GM03348 (cell line): ENCODE data around the gene TP53BP2.
A peak's percentile ranks its signal among the peaks of the same experiment; 100 is the strongest.
"Not testable (repeated sequence)": the region's sequence is repeated elsewhere in the genome, so short reads cannot be mapped to it uniquely, and the experiment has no call there.

Experiments
- DNase-seq: peaks from one replicate; pipeline ENCODE4 v3.0.0; 2012; ENCODE audit warnings: low spot score

Gene TP53BP2

DNA sequence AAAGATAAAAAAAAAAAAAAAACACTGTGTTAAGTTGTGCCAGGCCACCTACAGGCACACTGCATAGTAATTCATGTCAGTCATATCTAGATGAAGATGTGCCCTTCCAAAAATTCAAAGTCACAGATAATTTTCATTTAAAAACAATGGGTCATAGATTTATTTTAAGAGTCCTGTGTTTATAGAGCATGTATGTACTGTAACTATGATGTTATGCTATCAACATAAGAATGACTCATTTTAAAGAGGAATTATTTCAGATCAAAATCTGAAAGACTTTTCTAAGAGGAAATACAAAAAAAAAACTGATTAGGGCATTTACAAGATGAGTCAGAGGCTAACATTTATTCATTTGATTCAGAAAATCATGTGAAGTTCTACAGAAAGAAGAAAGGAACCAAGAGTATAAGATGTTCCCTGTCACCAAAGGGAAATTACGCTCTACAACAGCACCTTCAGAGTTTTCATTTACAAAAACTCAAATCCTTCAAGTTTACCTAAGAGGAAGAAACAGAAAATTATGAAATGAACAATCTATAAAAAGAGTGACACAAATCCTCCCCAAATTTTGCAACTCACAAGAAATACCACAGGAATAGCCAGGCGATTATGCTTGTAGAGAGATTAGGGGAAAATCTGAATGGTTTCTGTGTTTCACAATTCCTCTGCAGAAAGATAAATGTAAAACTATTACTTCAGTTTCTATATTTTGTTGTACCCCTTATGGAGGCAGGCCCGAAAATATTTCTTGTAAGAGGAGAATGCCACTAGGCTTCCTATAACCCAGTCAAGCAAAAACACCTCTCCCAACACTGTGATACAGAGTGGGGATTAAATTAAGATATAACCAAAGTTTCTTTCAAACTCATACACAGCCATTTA lies 13.8 kb downstream of the TP53BP2 start:
- peak; percentile 39 for DNase-seq

DNA sequence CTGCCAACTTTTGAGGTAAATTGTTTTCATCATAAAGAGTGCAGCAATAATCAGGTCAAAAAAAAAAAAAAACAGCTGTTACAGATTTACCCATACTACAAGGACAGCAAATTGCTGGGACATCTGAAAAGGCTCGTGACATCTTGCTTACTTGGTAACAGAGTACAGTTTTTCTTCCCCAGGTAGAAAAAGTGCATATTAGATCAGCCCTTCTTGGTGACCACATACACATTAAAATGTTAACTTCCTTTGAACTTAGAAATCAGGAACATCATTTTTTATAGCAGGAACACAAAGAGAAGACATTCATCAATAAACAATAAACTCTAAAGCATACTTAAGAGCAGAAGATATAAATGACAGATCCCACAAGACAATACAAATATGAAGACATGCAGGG lies 16.1 kb downstream of the TP53BP2 start:
- DNase-seq = no peak

- DNase-seq = no peak
Measured at GRCh38 chr1:223828162-223828848, 17.4 kb downstream of the TP53BP2 start.

- peak; percentile 10 for DNase-seq
Measured at GRCh38 chr1:223827193-223827663, 18.5 kb downstream of the TP53BP2 start.

GRCh38 chr1:223825767-223826748 lies 19.7 kb downstream of the TP53BP2 start:
- no peak for DNase-seq

DNA sequence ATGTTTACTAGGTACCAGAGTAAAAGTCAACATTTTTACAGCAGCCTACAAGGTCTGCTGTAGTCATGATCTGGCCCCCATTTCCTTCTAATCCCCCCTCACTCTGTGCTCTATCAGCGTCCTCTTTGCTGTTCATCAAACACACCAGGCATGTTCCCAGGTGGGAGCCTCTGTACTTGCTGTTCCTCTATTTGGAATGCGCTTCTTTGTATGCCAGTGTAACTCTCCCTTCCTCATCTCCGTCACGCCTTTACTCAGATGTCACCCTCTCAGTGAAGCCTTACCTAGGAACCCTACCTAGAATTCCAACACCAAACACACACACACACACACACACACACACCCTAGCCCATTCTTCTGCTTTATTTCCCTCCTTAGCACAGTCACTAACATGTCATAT lies 21.0 kb downstream of the TP53BP2 start:
- no peak for DNase-seq

DNA sequence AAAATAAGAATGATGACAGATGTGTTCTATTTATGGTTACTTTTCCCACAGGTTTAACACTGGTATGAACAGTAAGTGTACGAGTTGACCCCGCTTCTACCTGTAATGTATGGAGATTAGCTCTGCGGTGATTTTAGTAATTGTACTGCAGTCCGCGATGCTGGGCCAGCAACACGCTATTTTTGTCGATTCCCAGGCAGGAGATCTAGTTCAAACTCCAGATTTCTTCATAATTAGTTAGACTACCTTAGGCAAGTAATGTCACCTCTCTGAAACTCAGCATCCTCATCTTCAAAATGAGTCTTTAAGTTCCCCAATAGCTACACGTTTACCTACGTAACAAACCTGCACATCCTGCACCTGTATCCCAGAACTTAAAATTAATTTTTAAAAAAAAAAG lies 21.5 kb downstream of the TP53BP2 start:
- DNase-seq = no peak

DNA sequence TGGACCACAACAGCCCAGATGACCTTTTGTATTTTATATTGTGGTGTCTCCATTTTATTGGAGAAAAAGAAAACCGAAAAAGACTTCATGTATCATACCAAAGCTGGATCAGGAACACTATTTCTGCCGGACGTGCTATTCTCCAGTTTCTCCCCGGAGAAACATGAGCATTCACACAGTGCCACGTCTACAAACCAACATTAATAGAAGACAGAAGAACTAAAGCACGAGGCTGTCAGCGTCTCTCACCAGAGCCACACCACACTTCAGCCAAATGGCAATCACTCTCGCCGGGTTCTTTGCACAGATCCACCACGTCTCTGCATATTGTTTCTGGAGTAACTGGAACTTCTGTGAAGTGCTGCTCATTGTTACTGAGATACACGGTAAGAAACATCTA lies 24.8 kb downstream of the TP53BP2 start:
- DNase-seq = no peak

DNA sequence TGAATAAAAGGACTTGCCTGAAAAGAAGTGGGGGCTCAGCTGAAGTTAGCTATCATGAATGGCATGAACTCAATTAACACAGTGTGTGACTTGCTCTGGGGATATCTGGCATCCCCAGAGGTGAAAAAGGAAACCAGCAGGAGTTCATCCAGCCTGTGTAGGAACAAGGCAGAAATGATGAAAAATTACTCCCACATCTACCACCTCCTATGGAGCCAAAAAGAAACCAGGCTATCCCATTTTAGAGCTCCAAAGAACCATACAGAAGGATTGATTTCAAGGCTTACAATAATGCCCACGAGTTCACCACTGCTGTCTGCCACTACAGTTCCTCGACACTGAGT lies 25.3 kb downstream of the TP53BP2 start:
- DNase-seq = no peak

DNA sequence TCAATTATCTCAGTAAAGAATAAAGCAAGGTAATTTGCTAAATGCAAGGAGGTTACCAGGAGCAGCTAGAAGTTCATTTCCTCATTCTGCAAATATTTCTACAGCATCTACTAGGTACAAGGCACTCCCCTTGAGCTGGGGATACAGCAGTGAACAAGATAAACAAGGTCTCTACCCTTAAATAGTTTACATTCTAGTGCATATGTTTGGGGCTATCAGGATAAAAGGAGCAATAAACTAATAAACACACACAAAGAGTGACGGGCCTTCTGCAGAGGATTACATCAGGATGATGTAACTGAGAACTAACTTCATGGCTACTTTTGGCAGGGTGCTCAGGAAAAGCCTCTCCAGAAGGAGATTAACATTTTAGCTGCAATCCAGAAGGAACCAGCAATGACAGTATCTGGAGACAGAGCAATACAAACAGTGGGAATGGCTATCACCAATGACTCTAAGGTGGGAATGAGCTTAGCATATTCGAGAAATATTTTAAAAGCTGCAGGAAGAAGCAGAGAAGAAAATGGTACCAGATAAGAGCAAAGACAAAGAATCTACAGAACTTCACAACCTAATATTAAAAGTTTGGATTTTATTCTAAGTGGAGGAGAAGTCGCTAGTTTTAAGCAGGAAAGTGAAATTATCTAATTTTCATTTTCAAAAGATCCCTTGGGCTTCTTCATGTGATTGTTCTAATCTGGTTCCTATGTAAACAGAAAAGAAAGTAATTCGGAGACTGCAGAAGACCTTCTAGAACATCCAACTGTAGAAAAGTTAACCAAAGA lies 25.8 kb downstream of the TP53BP2 start:
- DNase-seq = peak; percentile 57

- not testable (repeated sequence) for DNase-seq
Measured at GRCh38 chr1:223817265-223817664, 28.5 kb downstream of the TP53BP2 start.

DNA sequence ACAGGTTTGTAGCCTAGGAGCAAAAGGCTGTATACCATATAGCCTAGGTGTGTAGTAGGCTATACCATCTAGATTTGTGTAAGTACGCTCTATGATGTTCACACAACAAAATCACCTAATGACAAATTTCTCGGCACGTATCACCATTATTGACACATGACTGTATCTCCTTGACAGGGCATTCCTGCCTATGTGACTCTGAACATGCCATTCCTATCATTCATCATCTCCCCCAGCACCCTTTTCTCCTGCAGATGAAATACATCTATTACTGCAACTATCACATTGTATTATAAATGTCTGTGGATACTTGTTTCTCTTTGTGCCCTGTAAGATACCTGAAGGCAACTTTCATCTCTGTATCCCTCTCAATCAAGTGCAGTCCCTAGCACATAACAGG lies 29.9 kb downstream of the TP53BP2 start:
- peak; percentile 16 for DNase-seq

DNA sequence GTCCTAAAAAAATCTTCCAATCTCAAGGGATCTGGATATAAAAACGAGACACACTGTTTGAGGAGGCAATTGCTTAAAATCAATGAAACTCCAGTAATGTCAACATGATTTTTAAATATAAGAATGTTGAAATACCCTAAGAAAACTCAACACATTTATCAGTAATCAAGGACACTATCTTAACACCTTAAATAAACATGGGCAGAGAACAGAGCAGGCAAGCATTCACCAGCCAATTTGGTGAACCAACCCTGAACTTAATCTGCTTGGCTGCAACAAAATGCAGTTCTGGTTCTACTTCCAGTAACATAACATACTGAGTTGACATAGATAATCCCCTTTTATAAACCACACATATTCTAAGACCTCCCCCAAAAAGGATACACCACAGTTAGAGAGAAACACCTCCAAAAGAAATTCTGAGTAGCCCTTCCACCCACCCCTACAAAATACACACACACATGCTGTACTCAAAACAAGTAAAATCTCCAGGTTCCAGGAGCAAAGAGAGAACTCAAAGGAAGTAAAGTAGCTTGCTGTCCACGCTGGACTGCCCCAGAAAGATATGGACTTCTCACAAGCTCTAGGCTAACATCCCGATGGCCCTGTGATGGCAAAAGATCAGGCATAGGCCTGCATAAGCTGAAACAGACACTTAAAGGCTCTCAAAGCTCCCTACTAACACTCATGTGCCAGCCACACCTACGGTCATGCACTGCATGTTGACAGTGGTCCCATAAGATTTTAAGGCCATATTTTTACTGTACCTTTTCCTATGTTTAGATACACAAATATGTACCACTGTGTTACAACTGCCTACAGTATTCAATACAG lies 30.5 kb downstream of the TP53BP2 start:
- no peak for DNase-seq

DNA sequence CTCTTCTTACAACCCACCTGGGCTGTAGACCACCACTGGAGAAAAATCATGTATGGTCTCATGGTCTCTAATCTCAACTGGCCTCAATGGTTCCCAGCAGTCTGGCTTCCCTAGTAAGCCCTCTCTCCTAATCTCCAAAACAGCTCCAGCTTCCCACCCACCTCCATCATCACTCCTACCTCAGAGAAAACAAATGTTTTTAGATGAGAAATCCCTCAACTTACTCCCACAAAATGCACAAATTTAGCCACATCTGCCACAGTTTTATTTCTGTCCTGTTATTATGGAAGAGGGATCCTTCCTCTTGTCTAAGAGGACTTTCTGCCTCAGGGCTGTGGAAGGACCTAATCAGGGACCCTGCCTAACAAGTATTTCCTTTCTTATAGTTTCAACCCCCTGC lies 32.1 kb downstream of the TP53BP2 start:
- no peak for DNase-seq

DNA sequence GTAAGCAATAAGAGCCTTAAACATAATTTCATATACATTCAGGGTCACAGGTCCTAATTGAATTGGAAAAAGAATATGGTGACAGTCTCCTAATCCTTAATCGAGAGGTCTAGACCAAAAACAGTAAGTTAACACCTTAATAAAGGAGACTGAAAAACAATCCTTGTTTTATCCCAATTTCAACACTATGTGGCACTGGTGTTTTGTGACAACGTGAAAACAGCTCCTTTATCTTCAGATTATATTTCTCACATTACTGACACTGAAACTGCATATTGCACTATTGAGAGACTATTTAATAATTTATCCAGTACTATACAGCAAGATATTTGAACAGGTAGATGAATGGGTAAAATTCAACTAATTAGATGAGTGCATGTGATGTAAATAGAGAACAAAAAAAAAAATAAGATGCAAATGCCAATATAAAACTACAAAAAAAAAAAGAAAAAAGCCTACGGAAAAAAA lies 34.1 kb downstream of the TP53BP2 start:
- peak; percentile 54 for DNase-seq

- DNase-seq = no peak
Measured at GRCh38 chr1:223810586-223810985, 35.2 kb downstream of the TP53BP2 start.

DNA sequence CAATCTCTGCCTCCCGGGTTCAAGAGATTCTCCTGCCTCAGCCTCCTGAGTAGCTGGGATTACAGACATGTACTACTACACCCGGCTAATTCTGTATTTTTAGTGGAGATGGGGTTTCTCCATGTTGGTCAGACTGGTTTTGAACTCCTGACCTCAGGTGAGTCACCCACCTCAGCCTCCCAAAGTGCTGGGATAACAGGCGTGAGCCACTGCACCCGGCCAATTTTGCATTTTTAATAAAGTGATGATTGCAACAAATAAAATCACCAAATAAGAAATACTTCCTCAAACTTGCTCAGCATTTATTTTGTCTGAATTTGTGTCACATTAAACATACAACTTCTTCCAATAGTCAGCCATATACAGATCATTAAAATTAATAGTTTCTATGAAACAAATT lies 35.8 kb downstream of the TP53BP2 start:
- DNase-seq = not testable (repeated sequence)

- no peak for DNase-seq
Measured at GRCh38 chr1:223803211-223803610, 42.5 kb downstream of the TP53BP2 start.

GRCh38 chr1:223802602-223803001 lies 43.1 kb downstream of the TP53BP2 start:
- no peak for DNase-seq

DNA sequence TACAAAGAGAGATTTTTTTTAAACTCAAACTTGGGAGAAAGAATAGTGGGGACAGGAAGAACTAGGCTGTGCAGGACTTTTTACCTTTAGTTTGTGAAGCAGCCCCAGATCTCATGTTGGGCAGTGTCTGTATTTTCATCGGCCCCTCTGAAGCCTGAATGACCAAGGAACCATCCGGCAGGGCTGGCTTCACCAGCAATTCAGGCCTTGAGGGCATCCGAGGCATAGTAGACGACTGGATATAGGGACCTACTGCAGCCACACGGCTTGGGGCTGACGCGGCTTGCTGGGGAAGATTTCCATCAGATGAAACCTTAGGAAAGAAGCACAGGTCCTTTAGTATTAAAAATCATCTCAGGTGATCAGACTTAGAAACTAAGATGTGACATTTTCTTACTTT lies 43.7 kb downstream of the TP53BP2 start:
- no peak for DNase-seq
